WI38 (cell line): Measurements from ENCODE around the gene HYDIN.

Source experiments
- H3K4me3 ChIP-seq: 2 replicates; pipeline ENCODE4 v1.5.1; 2011; ENCODE audit warnings: low read depth, mild to moderate bottlenecking, control low read depth, low read length
- TF ChIP-seq, protein P1 (sequence below): IDR thresholded peaks from 2 replicates; pipeline ENCODE4 v1.5.1; 2012; ENCODE audit warnings: low read depth, mild to moderate bottlenecking, control low read depth, low read length

Gene HYDIN

DNA sequence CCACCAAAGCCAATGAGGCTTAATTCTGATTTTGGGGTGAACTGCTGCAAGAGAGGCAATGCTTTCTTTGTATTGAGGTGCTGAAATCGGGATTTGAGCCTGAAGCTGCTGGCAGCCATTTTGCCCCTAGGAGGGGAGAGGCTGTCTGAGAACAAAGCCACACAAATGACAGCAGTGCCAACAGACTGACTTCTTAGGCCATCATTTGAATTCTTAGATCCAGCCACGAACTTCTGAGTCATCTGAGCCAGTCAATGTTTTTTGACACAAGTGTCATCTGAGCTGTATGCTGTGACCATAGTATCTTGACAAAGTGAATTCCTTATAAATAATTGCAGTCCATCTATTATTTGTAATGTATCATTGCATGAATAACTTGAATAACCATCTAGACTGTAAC lies 29.0 kb downstream of the HYDIN start:
- TF ChIP-seq, protein P1, sequence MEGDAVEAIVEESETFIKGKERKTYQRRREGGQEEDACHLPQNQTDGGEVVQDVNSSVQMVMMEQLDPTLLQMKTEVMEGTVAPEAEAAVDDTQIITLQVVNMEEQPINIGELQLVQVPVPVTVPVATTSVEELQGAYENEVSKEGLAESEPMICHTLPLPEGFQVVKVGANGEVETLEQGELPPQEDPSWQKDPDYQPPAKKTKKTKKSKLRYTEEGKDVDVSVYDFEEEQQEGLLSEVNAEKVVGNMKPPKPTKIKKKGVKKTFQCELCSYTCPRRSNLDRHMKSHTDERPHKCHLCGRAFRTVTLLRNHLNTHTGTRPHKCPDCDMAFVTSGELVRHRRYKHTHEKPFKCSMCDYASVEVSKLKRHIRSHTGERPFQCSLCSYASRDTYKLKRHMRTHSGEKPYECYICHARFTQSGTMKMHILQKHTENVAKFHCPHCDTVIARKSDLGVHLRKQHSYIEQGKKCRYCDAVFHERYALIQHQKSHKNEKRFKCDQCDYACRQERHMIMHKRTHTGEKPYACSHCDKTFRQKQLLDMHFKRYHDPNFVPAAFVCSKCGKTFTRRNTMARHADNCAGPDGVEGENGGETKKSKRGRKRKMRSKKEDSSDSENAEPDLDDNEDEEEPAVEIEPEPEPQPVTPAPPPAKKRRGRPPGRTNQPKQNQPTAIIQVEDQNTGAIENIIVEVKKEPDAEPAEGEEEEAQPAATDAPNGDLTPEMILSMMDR: no peak
- no peak overlapping the region for H3K4me3 ChIP-seq

DNA sequence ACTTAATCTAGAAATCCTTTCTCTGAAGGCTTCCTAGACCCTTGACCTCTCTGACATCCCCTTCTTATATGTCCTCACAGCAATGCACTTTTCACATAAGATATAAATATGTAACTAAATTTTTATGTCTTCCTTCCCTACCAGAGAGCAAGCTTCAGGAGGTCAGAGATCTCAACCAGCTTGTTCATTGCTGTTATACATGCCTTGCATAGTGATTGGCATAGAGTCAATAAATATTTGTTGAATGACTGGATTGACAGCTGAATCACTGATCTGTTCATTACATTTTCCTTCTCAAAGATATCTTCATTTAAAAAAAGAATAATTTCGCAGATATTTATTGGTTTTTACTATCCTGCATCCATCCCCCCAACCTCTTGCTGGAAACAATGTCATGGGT lies 29.5 kb downstream of the HYDIN start:
- H3K4me3 ChIP-seq: no peak overlapping the region
- TF ChIP-seq, protein P1: no peak

DNA sequence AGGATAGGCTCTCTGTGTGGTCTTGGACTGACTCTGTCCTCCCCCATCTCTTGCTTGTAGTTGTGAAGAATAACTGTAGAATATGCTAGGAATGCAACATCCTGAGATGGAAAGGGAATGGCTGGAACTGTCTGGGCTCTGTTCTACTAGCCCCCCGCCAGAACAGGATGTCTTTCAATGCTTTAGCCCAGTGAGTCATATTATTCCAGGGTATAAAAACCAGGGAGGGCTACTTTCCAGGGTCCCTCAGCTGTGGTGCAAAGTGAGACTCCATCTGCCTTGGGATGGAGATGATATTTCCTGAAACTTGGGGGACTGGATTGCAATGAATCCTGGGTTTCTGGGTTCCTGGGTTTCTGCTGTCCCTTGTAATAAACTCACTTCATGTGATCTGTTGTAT lies 32.1 kb downstream of the HYDIN start:
- TF ChIP-seq, protein P1: no peak
- no peak overlapping the region for H3K4me3 ChIP-seq

DNA sequence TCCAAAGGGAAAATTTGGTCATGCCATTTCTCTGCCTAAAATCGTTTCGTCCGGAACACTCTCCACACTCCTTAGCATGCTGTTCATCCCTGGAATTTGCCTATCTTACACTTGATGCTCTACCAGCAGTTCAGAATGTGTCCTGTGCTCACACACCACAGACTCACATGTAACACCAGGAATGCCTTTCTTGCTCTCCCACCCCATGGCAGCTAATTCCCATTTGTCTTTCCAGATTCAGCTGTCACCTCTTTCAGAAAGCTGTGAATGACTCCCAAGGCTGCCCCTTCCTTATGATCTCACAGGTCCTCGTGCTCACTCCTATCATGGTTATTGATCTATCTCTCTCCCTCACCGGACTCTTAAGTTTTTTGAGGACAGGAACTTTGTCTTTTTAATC lies 38.1 kb downstream of the HYDIN start:
- TF ChIP-seq, protein P1: no peak
- no peak overlapping the region for H3K4me3 ChIP-seq

DNA sequence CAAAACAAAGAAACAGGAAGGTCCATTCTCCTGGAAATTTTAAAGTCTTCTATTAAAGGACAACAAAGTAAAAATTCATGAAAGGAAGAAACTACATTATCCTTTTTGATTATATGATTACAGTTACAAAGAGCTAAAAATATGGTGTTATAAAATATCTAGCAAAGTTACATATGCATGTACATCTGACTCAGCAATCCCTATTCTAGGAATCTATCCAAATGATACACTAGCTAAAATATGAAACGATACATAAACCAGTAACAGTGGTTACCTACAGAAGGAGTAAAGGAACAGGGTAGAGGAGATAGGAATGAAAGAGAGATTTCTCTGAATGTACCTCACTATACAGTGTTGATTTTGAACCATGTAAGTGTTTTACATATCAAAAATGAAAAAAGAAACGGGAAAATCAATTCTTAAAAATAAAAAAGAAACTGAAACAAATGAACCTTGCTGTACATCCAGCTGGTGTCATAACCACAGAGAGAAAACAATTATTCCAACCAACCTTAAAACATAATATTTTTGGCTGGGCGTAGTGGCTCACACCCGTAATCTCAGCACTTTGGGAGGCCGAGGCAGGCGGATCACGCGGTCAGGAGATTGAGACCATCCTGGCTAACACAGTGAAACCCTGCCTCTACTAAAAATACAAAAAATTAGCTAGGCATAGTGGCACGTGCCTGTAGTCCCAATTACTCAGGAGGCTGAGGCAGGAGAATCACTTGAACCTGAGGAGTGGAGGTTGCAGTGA lies 41.4 kb downstream of the HYDIN start:
- H3K4me3 ChIP-seq: no peak overlapping the region

DNA sequence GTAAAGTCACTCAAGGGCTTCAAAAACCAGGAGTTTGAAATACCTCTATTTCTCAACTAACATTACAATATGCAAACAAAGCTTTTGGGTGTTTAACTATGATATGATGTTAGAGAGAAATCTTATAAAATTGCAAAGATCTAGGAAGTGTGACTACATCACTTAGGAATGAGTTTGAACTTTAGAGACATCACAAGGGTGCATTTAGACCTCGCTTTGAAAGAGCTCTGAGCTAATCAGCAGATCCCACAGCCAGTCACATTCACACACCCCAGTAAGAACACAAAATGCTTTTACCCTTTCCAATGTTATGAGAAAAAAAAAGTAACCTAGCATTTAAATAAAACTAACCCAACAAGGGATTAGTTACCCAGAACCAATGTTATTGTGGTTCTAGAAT lies 45.2 kb downstream of the HYDIN start:
- H3K4me3 ChIP-seq: no peak overlapping the region
- TF ChIP-seq, protein P1: no peak

More for the DNA sequence above, 41.4 kb downstream of the HYDIN start:
- TF ChIP-seq, protein P1: no peak

DNA sequence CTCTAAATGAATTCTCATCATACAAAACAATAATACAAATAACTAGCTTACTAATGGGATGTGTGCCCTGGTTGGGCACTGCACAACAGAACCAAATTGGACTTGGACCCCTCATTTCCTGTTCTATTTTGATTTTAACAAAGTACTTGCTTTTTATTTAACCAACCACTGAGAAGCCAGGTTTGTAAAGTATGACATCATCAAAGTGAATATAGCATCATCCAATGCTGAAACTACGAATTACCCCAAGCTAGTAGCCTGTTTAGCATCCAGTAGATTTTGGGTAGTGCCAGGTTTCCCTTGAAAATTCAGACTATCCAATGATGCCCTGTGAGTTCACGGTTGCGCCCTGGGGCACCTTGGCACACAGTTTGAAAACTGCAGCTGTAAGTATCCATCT lies 51.0 kb downstream of the HYDIN start:
- H3K4me3 ChIP-seq: no peak overlapping the region
- TF ChIP-seq, protein P1: no peak
